GM18508 (cell line): ENCODE results near the gene CFAP119.

ENCODE experiments used
- ATAC-seq: cut with Tn5 transposase; IDR thresholded peaks from one replicate; pipeline ENCODE4 v1.9.1; 2021; ENCODE audit warnings: moderate number of reproducible peaks; ENCODE audit not compliant: insufficient read depth, unreplicated experiment

CFAP119 gene

DNA sequence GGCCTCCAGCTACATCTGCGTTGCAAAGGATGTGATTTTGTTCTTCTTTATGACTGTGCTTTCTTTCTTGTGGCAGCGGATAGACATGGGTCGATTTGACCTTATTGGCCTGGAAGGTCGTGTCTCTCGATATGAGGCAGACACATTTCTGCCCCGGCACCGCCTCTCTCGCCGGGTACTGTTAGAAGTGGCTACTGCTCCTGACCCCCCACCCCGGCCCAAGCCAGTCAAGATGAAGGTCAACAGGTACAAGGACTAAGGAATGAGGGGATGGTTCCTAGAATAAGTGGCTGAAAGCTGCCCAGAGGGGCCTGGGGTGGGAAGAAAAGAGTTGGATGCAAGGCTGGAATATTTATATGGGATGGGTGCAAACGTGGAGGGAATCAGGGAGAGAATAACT lies 41.8 kb downstream of the CFAP119 start:
- ATAC-seq, result no peak

GRCh38 chr16:30715750-30716445 lies 46.0 kb downstream of the CFAP119 start:
- ATAC-seq, result no peak

GRCh38 chr16:30711712-30712111 lies 50.1 kb downstream of the CFAP119 start:
- no peak for ATAC-seq

DNA sequence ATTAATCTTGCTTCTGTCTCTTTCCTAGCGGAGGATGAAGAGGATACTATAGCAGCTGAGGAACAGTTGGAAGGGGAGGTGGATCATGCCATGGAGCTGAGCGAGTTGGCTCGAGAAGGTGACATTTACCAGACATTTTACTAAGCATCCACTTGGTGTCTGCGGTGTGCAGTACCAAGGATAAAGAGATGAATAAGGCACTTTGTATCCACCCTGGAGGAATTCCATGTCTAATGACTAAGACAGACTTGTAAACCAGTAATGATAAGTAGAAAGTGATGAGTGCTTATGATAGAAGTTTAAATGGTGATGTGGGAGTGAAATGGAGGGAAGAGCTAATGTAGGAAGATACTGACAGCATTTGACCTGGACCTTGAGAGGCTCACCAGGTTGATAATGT lies 50.9 kb downstream of the CFAP119 start:
- ATAC-seq, result no peak
